AG09319 (cell line): Measurements from ENCODE around the gene ZNF773.

ENCODE experiments used
- DNase-seq: peaks from one replicate; pipeline ENCODE4 v3.0.0-alpha.2; 2010; ENCODE audit warnings: low read depth; ENCODE audit errors: extremely low read depth
- CTCF ChIP-seq: IDR thresholded peaks from 2 replicates; pipeline ENCODE4 v1.5.1; 2011; ENCODE audit warnings: low read depth, mild to moderate bottlenecking, inconsistent platforms, low read length, moderate library complexity

ZNF773 gene

DNA sequence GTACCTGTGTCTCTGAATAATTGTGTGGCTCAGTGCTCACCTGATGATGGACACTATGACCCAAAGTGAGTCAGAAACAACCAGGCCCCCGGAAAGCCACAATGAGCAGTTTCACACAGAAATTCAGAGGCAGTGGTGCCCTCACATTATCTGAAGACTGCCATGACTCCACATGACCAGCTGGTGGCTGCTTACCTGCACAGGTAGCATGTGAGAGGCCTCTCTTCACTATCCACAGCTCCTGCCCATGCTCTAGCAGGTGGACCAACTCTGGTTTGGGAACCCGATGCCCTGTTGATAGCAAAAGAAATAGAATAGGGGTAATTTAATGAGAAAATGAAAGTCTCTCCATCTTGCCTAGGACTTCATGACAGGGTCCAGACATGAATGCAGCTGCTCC is 52.7 kb downstream of the ZNF773 start:
- DNase-seq, result no peak
- no peak for TF ChIP-seq CTCF

DNA sequence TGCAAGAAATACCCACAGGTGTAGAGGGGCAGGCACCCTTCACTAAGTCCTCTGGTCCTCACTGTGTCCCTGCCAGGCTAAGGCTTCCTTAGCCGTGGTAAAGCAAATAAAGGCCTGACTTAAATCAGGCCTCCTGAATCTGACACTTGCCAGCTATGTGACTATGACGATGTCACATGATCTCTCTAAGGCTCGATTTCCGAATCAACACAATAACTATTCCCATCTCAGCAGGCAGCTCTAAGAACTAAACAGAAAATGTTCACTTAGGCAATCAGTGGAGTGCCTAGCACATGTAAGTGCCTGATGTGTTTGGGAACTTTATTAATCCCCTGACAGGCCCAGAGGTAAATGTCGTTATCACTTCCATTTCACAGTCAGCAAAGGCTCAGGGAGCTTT is 57.9 kb downstream of the ZNF773 start:
- TF ChIP-seq CTCF, result no peak
- DNase-seq, result no peak
